Stimulated activated CD8-positive, alpha-beta memory T cell treated with anti-CD3 and anti-CD28 coated beads, Interleukin-7, amount 100 ng/mL, for 1 hour (primary cell): ENCODE data around the gene SLC25A3.
"Not testable (repeated sequence)": the region's sequence is repeated elsewhere in the genome, so short reads cannot be mapped to it uniquely, and the experiment has no call there.

Experiments
- DNase-seq, 2 donors: peaks; one replicate each; pipeline ENCODE4 v3.0.0-alpha.2; 2020; ENCODE audit warnings: low read depth in 2 of 2

SLC25A3 gene

GRCh38 chr12:98593351-98594049 lies at the start of gene SLC25A3:
Gene SLC25A3 (plus strand): TSS chr12:98593686. CDS start chr12:98593979, 293 bp downstream.
- peak; percentile 89 to 92 for DNase-seq

- DNase-seq = no peak
Measured at GRCh38 chr12:98543701-98544100, 49.8 kb upstream of the SLC25A3 start.

DNA sequence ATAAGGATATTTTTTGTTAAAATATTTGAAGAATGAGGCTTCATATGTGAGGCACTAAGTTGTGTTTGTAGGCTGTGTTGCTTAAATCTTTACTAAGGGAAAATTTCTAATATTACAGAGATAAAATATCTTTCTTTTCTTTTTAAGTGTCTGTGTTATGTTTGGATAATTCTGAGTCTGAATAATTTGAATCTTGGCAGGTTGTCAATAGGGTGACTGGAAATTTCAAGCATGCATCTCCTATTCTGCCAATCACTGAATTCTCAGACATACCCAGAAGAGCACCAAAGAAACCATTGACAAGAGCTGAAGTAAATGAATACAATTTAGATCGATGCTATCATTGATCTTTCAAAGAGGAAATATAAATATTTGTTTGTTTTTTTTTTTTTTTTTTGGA lies 48.7 kb upstream of the SLC25A3 start:
- no peak for DNase-seq

GRCh38 chr12:98549371-98550110 lies 43.9 kb upstream of the SLC25A3 start:
- no peak for DNase-seq

- DNase-seq = no peak
Measured at GRCh38 chr12:98551787-98552186, 41.7 kb upstream of the SLC25A3 start.

- not testable (repeated sequence) for DNase-seq
Measured at GRCh38 chr12:98558097-98558496, 35.4 kb upstream of the SLC25A3 start.

DNA sequence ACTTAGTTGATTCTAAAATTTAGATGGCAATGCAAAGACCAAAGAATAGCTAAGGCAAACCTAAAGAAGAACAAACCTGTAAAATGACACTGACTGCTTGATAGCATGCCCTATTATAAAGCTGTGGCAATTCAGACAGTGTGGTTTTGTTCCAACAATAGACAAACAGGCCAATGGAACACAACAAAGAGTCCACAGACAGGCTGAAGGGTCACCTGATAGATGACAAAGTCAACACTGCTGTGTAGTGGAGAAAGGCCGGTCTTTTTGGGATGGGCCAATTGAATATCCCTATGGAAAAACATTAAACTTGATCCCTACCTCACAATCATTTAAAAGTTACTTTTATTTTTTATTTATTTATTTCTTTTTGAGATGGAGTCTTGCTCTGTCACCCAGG lies 33.8 kb upstream of the SLC25A3 start:
- DNase-seq = no peak

- DNase-seq = no peak
Measured at GRCh38 chr12:98561846-98562245, 31.6 kb upstream of the SLC25A3 start.

- DNase-seq = no peak
Measured at GRCh38 chr12:98572010-98572409, 21.5 kb upstream of the SLC25A3 start.

DNA sequence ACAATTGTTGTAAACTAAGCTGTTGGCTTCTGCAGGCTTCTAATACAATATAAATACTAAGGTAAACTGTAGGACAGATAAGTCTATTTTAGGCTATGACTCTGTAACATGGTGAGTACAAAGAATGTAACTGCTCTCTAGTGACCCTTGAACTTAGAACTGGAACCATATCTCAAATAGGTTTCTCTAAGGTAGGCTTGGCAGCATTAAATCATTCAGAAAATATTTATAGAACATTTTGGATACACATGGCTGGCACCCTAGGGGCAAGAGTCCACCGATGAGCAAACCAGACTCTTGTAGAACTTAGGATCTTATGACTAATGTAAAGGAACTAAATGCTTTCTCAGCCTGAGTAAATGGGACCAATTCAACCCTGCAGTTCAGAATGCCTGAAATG lies 19.4 kb upstream of the SLC25A3 start:
- DNase-seq = no peak

DNA sequence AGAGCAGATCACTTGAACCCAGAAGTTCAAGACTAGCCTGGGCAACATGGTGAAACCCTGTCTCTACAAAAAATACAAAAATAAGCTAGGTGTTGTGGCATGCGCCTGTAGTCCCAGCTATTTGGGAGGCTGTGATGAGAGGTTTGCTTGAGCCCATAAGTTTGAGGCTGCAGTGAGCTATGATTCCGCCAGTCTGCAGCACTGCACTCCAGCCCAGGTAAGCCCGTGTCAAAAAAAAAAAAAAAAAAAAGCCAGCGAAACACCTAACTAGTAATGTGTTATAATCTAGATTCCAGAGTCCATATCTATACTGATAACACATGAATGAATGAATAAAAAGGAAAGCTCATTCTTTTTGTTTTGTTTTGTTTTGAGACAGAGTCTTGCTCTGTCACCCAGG lies 18.5 kb upstream of the SLC25A3 start:
- no peak for DNase-seq

GRCh38 chr12:98576795-98577194 lies 16.7 kb upstream of the SLC25A3 start:
- not testable (repeated sequence) for DNase-seq

DNA sequence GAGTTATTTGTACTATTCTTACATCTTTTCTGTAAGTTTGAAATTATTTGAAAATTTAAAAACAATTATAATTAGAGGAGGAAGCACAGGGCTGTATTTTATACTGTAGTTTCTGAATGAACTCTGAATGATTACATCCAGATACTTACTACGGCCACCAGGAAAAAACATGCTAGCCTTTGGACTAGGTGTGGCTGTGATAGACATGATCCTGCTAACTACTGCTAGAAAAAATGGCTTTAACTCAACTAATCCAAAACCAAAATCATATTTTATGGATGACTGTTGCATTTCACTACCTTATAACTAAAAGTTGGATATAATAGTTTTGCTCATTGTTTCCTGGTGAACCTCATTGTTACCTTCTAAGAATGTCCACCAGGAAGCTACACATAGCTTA lies 15.1 kb upstream of the SLC25A3 start:
- DNase-seq = no peak

- DNase-seq = no peak
Measured at GRCh38 chr12:98578821-98579220, 14.7 kb upstream of the SLC25A3 start.

GRCh38 chr12:98579347-98579746 lies 14.1 kb upstream of the SLC25A3 start:
- no peak for DNase-seq

DNA sequence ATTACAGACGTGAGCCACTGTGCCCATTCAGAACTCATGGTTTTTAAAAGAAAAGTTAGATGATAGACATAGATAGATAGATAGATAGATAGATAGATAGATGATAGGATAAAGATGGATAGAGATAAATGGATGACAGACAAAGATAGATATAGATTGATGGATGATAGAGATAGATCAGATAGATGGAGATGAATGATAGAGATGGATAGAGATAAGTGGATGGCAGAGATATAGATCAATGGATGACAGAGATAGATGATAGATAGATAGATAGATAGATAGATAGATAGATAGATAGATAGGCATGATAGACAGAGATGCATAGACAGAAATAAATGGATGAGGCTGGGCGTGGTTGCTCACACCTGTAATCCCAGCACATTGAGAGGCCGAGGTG lies 13.7 kb upstream of the SLC25A3 start:
- DNase-seq = no peak

DNA sequence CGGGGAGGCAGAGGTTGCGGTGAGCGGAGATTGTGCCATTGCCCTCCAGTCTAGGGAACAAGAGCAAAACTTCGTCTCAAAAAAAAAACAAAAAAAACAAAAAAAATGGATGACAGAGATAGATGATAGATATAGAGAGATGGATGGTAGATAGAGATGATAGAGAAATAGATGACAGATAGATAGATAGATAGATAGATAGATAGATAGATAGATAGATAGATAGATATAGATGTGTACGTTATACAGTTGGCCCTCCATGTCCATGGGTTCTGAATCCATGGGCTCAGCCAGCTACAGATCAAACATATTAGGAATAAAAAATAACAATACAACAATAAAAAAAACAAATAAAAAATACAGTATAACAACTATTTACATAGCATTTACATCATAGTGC lies 12.8 kb upstream of the SLC25A3 start:
- DNase-seq = no peak

DNA sequence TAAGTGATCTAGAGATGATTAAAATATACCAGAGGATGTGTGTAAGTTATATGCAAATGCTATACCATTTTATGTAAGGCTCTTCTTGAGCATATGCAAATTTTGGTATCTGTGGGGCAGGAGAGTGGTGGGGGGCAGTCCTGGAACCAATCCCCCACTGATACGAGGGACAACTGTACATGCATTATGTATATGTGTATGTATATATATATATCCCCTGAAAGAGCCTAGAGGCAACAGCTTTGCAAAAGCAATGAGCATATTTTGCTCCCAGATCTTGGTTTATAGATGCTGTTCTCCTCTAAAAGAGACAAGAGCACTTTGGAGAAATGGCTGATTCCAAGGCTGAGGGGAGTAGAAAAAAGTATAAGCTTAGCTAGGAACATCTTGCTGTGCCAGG lies 12.4 kb upstream of the SLC25A3 start:
- no peak for DNase-seq

GRCh38 chr12:98582093-98582492 lies 11.4 kb upstream of the SLC25A3 start:
- no peak for DNase-seq

- DNase-seq = no peak
Measured at GRCh38 chr12:98587084-98587483, 6.4 kb upstream of the SLC25A3 start.

GRCh38 chr12:98591209-98591608 lies 2.3 kb upstream of the SLC25A3 start:
- no peak for DNase-seq

GRCh38 chr12:98592825-98593322 lies 612 bp upstream of the SLC25A3 start:
- no peak for DNase-seq
